Activated naive CD8-positive, alpha-beta T cell treated with anti-CD3 and anti-CD28 coated beads, Interleukin-2, amount 50 U/mL, for 16 hours (primary cell): ENCODE data around the gene ZNF562.
"Not testable (repeated sequence)": the region's sequence is repeated elsewhere in the genome, so short reads cannot be mapped to it uniquely, and the experiment has no call there.

Experiments used
- DNase-seq: peaks from one replicate; pipeline ENCODE4 v3.0.0-alpha.2; 2020; ENCODE audit warnings: low read depth, low spot score

ZNF562 gene

DNA sequence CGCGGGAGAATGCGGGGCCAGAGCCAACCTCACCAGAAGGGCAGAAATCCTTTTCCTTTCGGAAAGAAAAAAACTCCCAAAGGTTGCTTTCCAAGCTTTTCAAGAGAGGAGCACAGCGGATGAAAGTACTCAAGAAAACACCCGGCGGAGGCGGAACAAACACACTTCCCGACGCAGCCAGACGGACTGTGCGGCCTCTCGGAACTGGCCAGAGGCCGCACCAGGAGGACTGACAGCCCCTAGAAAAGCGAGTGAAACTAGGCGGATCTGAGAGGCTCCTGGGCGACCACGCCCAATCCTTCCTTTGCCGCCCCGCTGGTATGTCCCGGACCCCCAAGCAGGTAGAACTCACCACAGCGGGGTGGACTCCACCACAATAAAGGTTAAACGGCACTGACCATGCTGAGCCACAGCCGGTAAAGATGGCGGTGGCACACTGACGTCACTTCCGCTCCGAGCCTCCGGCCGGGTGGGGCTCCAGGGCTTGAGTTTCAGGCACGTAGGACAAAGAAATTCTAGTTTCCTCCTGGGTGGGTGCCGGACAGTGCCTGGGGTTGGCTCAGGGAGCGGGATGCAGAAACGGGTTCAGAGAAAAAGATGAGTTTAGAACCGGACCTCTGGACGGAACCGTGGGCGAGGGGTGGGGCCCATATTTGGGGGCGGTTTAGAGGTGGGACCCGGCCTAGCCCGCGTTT, at the start of gene ZNF562:
Gene ZNF562, minus strand, starts transcription at position 438 of the 695 bp plus-strand sequence. CDS start 14,356 bp downstream, outside the sequence.
- peak; percentile 63 for DNase-seq

DNA sequence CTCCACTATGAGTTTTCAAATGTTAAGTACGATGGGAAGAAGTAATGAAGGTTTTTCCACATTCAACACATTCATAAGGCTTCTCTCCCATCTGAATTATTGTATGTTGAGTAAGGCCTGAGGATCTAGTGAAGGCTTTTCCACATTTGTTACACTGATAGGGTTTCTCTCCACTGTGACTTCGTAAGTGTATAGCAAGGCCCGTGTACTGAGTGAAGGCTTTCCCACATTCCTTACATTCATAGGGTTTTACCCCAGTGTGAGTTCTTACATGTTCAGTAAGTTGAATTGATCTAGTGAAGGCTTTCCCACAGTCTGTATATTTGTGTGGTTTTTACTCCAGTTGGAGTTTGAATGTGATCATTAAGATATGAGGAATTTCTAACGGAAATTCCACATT, 49.3 kb upstream of the ZNF562 start:
- no peak for DNase-seq

DNA sequence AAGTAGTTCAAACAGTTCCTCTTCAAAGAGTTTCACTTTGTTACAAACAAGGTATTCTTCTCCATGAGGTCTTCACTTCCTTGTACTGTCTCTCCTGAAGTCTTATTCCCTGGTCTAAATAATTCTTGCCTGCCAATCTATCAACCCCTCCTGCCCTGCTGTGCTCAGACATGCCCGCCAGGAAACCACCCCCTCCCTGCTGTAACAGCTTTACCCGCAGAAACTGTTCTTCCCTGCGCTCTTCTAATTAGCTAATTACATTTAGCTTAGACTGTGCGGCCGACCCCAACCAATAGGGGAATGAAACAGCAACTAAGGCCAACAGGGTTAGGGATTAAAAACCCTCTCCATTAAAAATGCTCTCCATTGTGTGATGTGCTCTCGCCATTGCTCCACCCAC, 47.0 kb upstream of the ZNF562 start:
- DNase-seq = no peak

DNA sequence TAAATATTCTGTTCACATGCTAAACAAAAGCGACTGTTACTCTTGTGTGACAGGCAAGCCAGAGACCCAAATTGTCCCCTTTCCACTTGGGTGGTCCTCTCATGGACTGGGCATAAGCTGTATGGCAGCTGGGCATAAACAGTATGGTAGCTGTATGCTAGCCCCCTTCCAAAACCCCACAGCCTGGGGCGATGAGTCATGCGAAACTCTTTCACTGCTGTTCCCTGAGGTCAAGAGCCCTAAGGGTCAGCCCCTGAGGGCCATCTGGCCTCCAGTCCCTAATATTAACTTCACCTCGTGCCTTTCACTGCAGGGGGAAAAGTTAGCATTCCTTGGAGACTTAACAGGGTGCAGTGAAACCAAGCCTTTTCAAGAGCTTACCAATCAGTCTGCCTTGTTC, 45.6 kb upstream of the ZNF562 start:
- DNase-seq = no peak

DNA sequence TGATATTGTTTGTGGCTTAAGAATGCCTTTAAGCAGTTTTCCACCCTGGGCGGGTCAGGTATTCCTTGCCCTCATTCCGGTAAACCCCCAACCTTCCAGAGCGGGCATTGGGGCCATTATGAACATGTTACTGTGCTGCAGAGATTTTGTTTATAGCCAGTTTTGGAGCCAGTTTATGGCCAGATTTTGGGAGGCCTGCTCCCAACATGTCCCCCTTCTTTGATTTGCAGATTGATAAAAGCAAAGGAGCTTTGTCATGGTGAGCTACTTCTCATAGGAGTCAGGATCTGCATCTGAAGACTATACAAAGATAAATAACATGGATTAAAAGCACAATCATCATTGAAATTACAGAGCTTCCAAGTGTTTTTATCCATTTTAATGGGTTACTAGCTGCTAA, 36.9 kb upstream of the ZNF562 start:
- DNase-seq = no peak

DNA sequence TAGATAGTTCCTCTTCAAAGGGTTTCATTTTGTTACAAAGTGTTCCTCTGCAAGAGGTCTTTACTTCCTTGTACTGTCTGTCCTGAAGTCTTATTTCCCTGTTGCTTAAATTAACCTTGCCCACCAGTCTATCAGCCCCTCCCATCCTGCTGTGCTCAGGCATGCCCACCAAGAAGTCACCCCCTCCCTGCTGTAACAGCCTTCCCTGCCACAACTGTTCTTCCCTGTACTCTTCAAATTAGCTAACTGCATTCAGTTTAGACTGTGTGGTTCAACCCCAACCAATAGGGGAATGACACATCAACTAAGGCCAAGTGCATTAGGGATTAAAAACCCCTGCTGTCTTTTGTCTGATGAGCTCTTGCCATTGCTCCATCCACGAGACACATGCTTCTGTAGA, 34.4 kb upstream of the ZNF562 start:
- DNase-seq = no peak

DNA sequence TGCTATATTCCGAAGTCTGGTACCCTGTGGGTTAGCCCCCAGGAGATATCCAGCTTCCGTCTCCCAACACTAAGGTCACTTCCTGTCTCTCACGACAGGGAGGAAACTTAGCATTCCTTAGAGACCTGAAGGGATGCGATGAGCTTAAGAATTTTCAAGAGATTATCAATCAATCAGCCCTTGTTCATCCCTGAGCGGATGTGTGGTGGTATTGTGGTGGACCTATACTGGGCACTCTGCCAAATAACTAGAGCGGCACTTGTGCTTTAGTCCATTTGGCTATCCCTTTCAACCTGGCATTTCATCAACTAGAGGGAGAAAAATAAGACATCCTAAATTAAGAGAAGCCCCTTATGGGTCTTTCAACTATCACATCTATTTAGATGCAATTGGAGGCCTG, 30.9 kb upstream of the ZNF562 start:
- no peak for DNase-seq

DNA sequence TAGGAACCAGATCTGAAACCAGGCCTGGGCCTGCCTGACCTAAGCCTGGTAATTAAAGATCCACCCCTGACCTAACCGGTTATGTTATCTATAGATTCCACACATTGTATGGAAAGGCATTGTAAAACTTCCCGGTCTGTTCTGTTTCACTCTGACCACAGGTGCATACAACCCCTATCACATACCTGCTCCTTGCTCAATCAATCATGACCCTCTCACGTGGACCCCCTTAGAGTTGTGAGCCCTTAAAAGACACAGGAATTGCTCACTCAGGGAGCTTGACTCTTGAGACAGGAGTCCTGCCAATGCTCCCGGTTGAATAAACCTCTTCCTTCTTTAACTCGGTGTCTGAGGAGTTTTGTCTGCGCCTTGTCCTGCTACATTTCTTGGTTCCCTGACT, 27.3 kb upstream of the ZNF562 start:
- no peak for DNase-seq

DNA sequence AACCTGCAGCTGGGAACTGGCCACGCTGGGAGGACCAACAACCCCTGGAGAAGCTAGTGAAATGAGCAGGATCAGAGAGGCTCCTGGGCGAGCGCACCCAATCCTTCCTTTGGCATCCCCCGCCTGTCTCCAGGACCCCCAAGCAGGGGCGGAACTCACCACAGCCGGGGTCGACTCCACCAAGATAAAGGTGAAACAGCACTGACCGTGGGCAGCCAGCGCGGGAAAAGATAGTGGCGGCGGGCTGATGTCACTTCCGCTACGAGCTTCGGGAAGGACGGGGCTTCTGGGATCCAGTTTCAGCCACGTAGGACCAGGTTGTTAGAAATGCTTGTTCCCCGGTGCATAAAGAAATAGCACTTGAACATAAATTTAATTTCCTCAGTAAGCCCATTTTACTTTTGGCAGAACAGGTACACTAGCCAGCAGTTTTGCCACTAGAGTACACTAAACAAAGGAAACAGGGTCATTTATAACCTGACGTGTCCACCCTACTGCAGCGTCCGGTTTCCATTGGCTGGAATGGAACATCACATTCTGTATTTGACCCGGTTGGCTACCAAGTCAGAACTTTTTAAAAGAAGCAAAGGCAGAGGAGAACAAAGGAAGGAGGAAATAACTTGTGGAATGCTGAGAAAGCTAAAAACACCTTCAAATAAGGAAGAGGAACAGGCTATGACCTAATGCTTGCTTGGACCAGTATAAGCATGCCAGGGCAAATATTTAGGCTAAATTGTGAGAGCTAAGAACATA, 25.5 kb upstream of the ZNF562 start:
- no peak for DNase-seq

DNA sequence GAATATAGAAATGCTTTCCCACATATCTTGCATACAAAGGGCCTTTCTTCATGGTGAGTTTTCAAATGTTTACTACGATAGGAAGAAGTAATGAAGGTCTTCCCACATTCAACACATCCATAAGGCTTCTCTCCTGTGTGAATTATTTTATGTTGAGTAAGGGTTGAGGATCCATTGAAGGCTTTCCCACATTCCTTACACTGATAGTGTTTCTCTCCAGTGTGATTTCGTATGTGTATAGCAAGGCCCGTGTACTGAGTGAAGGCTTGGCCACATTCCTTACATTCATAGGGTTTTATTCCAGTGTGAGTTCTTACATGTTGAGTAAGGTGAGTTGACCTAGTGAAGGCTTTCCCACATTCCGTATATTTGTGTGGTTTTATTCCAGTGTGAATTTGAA, 15.4 kb upstream of the ZNF562 start:
- DNase-seq = not testable (repeated sequence)

DNA sequence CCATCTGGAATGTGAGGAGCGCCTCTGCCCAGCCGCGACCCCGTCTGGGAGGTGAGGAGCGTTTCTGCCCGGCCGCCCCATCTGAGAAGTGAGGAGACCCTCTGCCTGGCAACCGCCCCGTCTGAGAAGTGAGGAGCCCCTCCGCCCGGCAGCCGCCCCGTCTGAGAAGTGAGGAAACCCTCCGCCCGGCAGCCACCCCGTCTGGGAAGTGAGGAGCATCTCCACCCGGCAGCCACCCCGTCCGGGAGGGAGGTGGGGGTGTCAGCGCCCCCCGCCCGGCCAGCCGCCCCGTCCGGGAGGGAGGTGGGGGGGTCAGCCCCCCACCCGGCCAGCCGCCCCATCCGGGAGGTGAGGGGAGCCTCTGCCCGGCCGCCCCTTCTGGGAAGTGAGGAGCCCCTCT, 5.1 kb upstream of the ZNF562 start:
- DNase-seq = not testable (repeated sequence)

DNA sequence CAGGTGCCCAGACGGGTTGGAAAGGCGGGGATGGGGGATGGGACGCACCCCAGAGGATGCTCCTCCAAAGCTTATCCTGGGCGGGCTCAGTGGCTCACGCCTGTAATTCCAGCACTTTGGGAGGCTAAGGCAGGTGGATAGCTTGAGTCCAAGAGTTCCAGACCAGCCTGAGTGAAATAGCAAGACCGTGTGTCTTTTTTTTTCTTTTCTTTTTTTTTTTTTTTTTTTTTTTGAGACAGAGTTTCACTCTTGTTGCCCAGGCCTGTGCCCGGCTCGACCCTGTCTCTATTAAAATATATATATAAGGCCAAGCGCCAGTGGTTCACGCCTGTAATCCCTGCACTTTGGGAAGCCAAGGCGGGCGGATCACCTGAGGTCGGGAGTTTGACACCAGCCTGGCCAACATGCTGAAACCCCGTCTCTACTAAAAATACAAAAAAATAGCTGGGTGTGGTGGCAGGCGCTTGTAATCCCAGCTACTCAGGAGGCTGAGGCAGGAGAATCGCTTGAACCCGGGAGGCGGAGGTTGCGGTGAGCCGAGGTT, 530 bp upstream of the ZNF562 start:
- DNase-seq = not testable (repeated sequence)

DNA sequence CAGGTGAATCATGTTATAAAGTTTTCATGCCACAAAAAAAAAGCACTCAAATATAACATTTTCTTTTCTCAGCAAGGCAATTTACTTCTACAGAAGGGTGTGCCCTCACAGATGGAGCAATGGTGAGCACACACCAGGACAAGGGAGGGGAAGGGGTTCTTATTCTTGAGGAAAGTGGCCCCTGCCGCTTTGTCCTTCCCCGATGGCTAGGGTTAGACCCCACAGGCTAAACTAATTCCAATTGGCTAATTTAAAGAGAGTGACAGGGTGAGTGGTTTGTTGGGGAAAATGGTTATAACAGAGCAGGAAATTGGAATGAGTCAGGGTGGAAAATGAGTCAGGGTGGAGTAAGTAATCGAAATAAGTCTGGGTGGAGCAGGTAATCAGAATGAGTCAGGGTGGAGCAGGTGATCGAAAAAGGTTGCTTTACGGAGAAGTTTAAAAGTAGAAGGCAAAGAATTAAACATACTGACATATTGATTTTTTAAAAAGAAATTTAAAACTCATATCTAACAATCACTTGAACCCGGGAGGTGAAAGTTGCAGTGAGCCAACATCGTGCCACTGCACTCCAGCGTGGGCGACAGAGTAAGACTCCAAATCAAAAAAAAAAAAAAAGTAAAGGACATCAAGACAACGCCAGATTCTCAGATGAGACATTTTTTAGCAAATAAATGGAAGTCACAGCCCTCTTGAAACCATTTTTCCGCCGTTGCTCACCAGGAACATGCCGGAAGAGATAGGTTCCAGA, 813 bp downstream of the ZNF562 start:
- no peak for DNase-seq

DNA sequence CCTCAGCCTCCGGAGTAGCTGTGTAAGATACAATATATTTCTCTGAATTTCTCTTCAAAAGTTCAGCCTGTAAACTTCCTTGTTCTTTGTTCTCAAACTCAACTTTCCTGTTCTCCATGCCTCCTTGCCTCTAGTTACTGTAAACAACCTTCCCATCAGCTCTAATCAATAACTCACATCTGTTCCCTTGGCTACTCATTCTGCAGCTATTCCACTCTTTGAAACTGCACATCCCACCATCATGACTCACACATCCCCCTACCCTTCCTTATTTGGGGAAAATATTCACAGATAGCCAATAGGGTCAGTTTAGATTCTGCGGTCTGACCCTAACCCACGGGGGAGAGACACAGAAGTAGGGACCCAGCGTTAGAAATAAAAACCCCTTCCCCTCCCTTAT, 2.0 kb downstream of the ZNF562 start:
- DNase-seq = no peak

DNA sequence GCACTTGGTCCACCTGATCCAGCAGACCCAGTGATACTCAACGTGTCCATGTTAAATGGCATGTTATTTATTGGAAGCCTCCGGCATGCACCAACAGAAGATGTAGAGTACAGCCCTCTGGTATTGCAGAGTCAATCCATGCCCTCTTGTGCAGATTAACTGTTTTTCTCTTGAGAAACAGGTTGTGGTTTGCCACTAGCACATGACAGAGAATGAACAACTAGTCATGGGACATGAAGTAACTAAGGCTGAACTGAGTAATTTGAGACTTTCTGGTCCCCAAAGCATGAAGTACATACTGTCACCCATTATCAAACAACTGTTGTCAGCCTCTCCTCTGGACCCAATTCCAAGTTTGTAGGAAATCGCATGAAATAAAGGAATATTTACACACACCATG, 3.2 kb downstream of the ZNF562 start:
- no peak for DNase-seq

DNA sequence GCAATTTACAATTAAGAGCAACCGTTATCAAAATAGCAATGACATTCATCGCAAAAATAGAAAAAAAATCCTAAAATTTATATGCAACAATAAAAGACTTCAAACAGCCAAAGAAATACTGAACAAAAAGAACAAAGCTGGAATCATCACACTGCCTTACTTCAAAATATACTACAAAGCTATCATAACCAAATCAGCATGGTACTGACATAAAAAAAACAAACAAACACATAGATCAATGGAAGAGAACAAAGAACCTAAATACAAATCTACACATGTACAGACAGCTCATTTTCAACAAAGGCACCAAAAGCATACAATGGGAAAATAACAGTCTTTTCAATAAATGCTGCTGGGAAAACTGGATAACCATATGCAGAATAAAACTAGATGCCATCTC, 6.4 kb downstream of the ZNF562 start:
- DNase-seq = no peak

DNA sequence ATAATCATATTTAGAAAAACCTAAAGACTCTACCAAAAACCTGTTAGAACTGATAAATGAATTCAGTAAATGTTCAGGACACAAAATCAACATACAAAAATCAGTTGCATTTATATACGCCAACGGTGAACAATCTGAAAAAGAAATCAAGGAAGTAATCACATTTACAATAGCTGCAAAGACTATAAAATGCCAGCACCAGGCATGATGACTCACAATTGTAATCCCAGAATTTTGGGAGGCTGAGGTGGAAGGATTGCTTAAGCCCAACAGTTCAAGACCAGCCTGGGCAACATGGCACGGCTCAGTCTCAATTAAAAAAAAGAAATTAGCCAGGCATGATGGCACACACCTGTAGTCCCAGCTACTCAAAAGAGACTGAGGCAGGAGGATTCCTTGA, 7.0 kb downstream of the ZNF562 start:
- no peak for DNase-seq

DNA sequence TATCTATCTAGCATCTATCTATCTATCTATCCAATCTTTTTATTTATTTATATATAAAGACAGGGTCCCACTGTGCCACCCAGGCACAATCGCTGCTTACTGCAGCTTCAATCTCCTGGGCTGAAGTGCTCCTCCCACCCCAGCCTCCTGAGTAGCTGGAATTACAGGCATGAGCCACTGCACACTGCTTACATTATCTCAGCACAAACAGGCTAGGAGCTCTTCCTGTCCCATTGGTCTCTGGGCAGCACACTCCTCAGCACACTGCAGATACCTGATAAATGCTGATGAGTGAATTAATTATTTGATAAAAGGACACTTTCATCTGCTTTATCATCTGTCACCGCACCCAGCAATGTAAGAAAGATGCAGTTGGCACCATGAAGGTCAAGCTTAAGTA, 16.1 kb downstream of the ZNF562 start:
- no peak for DNase-seq

DNA sequence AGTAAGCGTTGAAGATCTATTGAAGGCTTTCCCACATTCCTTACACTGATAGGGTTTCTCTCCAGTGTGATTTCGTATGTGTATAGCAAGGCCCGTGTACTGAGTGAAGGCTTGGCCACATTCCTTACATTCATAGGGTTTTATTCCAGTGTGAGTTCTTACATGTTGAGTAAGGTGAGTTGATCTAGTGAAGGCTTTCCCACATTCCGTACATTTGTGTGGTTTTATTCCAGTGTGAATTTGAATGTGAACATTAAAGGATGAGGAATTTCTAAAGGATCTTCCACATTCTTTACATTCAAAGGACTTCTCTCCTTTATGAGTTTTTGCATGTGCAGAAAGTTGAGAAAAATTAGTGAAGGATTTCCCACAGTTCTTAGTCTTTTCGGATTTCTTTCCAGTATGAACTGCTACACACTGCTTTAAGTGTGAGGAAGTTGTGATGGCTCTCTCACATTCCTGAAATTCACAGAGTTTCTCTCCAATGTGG, 21.8 kb downstream of the ZNF562 start:
- not testable (repeated sequence) for DNase-seq

DNA sequence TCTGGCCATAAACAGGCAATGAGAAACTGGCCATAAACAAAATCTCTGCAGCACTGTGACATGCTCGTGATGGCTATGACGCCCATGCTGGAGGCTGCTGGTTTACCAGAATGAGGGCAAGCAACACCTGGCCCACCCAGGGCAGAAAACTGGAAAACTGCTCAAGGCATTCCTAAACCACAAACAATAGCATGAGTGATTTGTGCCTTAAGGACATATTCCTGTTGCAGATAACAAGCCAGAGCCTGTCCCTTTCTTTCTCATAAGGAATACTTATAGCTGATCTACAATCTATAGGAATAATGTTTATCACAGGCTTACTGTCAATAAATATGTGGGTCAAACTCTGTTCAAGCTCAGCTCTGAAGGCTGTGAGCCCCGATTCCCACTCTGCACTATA, 23.4 kb downstream of the ZNF562 start:
- not testable (repeated sequence) for DNase-seq

DNA sequence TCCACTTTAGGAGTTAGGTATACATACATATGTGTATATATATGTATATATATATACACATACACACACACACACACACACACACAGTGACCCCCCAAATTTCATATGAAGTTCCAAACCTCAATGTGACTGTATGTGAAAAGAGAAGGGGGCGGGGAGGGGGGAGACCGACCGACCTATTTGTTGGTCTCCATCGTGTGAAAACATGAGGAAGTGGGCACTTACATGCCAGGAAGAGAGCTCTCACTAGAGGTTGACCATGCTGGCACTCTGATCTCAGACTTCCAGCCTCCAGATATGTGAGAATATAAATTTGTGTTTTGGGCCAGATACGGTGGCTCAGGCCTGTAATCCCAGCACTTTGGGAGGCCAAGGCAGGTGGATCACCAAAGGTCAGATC, 24.6 kb downstream of the ZNF562 start:
- DNase-seq = no peak

DNA sequence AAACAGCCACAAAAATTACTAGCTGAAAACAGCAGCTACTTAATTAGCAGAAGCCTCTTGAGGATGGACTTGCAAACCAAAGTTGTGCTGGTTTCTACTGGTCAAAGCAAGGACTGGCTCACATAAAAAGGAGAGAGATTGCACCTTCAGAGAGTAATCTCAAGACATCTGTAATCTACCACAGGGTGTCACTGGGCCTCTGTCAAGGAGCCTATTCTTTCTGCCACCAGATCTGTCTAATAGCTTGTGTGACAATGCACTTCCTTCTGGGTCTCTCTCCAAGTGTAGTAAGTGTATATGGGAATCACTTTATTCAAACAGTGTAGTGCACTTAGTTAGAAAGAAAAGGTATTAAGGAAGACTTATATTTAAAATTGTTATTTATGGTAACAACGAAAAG, 29.4 kb downstream of the ZNF562 start:
- DNase-seq = no peak
